SU-DHL-6 (cell line): ENCODE data around the gene FXYD1.

Experiments used
- CTCF ChIP-seq: fragments of 200-600 bp; sonication (generic); IDR thresholded peaks from one replicate; pipeline ENCODE4 v1.5.1; 2017; ENCODE audit warnings: antibody characterized with exemption, mild to moderate bottlenecking, low read length, moderate library complexity; ENCODE audit not compliant: insufficient read depth, poor library complexity, severe bottlenecking
- EZH2phosphoT487 ChIP-seq: fragments of 200-600 bp; sonication (generic), shearing (Covaris generic); conservative IDR thresholded peaks from 2 replicates; pipeline ENCODE4 v1.6.1; 2018; ENCODE audit warnings: mild to moderate bottlenecking, antibody characterized with exemption, low read length, moderate library complexity, mixed read lengths

- no peak for TF ChIP-seq EZH2phosphoT487
- TF ChIP-seq CTCF = no peak
Measured at GRCh38 chr19:35095667-35096368, 42.8 kb upstream of the FXYD1 start.
